HG03439 (cell line): ENCODE results near the gene TSPOAP1.

ENCODE experiments used
- ATAC-seq: cut with Tn5 transposase; IDR thresholded peaks from one replicate; pipeline ENCODE4 v1.9.1; 2021; ENCODE audit warnings: mild to moderate bottlenecking, moderate library complexity; ENCODE audit not compliant: unreplicated experiment

TSPOAP1 gene

DNA sequence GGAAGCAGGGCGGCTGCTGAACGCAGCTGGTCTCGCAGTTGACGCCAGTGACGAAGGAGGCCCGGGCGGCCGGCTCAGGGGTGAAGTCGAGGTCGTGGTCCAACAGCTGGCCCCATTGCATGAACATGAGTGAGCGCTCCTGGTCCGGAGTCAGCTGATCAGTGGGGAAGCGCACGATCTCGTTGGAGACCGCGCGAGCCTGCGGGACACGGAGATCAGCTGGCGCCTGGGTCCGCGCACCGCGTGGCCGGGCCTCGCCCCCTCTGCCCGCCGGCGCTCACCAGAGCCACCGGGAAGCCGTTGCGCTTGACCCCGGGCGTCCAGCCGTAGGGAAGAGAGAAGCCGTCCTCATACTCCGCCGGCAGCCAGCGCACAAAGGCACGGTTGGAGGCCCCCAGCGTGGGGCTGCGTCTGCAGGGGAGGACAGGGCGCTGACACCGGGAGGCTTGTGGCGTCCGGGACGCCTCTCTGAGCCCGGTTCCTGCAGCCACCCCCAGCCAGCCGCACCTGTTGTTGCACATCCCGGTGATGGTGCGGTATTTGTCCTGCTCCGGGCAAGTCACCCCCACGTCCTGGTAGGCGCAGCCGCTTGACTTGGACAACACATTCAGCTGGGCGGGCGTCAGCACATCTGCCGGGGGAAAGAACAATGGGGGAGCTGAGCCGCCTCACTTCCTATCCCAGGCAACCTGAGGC lies 49.4 kb downstream of the TSPOAP1 start:
- ATAC-seq, result no peak

DNA sequence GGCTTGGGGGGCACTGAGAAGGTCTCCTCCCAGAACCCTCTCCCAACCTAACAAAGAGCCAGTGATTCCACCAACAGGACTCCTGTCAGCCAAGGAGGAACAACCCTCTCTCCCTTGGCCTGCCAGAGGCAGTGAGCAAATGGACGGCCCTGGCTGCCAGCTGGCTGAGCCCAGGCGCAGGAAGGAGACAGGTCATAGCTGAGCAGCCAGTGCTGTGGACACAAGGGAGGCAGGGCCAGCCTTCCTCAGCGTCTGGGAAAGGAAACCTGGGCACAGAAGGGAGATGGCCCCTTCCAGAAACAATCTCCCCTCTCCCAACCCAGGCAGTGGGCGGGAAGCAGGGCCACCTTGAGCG lies 50.0 kb downstream of the TSPOAP1 start:
- no peak for ATAC-seq

DNA sequence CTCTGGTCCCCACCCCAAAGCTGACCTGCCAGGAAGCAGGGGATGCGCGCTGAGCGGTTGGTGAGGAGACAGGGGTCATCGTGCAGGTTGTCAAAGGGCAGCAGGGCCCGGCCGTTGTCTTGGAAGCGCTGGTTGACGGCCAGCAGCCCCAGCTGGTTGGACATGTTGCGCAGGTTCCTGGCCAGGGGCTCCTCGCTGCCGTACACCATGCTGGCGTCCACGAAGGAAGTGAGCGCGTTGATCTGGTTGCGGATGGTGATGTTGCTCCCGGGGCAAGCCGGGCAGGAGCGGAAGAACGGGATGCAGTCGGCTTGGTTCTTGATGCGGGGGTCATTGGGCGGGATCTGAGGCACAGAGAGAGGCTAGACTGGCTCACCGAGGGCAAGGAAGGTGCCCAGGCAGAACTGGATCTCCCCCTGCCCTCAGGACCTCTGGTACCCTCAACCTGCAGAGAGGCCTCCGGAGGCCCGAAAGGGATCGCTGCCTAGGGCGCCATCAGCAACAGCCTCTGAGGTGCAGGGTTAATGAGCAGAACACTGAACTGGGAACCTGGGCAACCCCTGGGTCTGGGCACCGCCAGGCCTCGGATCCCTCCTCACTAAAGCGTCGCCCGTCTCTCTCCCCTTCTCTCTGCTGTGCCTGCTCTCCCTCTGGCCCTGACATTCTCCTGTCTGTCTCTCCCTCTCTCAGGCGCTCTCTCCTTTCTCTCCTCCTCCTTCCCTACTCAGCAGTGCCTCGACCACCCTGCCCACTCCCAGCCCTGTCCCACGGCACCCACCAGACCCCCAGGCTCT lies 50.6 kb downstream of the TSPOAP1 start:
- no peak for ATAC-seq

DNA sequence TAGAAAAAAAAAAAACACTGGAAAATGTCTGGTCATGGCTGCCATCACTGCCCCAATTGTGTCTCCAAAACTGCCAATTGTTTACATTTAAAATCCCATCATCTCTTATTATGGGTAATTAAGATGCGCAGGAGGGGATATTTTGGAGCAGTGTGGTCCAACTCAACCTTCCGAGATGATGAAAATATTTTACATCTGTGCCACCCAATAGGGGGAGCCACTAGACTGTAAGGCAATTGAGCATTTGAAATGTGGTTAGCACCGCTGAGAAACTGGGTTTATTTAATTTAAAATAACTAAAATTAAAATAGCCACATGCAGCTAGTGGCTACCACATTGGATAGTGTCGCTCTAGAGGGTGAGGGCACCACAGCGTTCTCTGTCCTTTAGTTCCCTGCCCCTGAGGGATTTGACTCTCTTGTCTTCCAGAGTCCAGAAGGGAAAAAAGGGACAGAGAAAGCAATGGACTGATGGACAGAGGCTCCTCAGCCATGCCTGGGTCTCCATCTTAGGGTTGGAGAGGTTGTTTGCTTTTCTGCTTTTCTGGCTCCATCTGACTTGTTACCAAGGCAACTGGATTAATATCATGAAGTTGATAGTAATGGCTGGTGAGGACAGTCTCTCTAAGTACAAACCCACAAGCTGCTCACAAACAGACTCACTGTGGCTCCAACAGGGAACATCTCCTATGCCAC lies 51.3 kb downstream of the TSPOAP1 start:
- no peak for ATAC-seq

DNA sequence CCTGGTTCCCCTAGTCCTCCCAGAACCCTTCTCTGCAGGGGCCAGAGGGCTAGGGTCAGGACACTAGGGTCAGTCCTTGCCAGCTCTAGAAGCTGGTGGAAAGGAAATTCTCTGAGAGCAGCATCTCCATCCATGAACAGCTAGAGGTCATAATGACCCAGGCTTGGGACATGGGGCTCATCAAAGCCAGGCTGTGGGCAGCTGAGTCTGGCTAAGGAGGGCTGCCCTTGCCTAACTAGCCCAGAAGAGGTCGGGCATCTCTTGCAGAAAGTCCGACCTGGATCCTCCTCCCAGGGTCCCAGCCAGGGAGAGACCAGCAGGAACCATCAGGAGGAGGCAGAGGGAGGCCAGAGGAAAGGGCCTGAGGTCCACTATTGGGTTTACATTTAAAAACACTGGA lies 52.2 kb downstream of the TSPOAP1 start:
- no peak for ATAC-seq

DNA sequence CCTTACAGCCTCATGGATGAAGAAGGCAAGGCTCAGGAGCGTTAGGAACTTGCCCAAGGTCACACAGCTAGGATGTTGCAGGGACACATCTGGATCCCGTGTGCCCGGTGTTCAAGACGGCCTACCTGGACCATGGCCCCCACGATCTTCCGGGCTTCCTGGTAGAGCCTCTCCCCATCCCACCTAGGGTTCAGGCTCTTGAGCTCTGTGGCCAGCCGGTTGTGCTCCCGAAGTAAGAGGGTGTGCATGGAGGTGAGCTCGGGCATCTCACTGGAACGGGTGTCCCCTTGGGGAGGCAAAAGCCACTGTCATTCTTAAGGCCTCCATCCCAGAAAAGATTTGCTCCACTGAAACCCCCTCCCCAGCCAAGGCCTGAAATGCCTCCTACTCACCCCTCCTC lies 53.2 kb downstream of the TSPOAP1 start:
- ATAC-seq, result no peak

DNA sequence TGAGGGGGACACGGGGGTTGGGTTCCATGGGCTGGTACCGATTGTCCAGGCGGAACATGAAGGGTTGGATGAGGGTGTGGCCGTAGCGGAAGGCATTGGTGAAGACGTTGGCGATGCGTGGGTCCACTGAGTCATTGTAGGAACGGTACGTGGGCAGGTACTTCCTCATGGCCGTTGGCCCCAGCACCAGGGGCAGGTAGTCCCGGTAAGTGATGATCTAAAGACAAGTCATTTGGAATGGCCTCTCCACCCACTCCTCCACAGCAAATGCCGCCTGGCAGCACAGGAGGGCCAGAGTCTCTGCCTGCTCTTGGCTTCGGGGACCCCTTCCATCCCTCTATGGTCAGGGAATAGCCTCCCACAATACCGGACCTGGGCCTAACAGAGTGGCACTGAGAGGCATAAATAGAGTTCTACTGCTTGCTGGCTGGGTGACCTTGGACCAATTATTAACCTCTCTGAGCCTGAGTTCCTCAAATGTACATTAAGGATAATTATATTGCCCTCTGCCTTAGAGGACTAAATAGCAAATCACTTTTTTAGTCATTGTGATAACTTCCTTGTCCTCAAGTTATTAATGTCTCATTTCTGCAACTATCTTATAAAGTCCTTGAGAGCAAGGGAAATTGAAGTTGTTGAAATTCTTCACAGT lies 55.0 kb downstream of the TSPOAP1 start:
- ATAC-seq, result no peak

DNA sequence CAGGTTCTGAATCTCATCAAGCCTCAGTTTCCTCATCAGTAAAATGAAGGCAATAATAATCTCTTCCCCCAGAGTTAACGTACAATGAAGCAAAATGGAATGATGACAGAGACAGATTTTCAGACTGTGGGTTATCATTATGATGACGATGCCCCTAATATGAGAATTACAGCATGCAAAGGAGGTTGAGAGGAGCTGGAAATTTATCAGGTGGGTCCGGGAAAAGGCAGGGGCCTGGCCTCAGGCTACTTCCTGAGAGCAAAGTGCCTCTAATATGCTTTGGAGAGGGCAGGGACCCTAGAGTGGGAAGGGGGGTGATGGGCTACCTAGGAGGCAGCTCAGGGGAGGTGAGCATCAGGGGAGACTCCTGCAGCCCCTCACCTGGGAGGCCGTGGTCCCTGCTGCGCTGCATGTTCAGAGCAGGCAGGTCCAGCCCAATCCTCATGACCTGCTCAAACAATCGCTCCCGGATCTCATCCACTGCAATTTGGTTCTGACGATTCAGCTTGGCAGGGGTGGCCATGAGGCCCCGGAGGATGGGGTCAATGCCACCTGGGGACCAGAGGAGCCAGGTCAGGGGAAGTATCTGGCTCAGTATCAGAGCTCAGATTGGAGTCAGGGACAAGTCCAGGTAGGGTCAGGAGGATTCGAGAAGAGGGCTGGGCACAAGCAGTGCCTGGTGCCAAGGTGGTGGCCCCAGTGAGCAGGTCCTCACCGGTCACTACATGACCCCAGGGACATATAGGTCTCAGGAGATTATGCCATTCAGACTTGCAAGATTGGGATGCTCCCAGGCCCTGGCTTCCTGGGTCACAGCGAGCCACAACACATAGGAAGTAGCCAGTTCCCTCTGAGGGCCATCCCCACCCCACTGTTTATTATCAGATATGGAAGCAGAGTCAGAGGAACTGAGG lies 56.0 kb downstream of the TSPOAP1 start:
- ATAC-seq, result no peak

DNA sequence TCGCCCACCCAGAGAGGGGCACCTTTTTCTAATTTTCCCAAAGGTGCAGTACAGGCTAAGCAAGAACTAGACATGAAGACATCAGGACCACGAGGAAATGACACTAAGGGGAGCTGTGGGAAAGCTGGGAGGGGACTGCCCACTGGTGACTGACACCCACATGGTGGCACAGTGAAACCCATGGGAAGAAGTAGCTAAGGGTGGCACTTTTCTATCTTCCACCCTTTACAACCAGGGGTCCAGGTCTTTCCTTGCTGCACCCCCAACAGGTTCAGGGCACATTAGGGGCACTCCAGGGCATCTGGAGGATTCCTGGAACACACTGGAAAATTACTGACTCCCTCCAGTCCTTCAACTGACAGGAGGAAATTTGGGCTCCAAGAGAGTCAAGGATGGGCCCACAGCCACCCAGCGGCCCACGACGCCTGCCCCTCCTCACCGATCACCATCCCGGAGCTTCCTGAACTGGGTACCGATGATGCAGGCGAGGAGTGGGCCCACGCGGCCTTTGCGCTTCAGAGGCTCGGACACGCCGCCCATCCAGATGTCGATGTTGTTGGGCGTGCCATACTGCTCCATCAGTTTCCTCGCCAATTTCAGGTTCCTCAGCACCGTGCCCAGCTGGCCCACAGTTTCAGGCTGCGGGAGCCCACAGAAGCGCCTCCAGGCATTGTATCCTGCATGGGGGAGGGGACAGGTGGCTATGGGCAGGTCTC lies 57.2 kb downstream of the TSPOAP1 start:
- no peak for ATAC-seq

DNA sequence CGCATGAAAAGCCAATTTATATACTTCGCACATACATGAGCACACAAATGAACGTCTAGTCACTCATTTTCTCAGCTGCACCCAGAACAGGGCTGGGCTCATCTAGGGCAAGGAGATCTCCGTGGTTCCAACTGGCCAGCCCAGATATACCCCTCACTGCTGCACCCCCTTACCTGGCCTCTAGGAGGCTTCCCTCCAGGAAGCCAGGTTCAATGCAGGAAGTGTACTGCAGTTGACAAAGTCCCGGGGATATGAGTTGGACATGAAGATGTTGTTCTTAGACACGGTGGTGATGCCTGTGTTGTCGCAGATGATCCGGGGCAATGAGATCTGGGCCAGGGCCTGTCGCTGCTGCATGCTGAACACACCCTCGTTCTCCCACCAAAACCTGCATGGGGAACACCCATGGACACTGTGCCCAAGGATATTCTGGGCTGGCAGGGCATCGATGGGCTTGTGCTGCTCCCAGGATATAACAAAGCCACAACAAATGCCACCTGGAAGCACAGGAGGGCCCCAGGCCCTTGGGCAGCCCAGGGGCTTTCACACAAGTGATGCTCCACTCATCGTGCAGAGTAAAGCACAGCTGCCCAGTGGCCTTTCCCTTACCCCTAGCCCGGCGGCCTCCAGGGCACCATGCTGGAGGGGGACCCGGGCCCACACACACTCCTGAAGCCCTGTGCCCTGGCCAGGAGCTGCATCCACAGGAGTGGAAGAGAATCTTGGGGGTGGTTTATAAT lies 57.9 kb downstream of the TSPOAP1 start:
- ATAC-seq, result no peak

DNA sequence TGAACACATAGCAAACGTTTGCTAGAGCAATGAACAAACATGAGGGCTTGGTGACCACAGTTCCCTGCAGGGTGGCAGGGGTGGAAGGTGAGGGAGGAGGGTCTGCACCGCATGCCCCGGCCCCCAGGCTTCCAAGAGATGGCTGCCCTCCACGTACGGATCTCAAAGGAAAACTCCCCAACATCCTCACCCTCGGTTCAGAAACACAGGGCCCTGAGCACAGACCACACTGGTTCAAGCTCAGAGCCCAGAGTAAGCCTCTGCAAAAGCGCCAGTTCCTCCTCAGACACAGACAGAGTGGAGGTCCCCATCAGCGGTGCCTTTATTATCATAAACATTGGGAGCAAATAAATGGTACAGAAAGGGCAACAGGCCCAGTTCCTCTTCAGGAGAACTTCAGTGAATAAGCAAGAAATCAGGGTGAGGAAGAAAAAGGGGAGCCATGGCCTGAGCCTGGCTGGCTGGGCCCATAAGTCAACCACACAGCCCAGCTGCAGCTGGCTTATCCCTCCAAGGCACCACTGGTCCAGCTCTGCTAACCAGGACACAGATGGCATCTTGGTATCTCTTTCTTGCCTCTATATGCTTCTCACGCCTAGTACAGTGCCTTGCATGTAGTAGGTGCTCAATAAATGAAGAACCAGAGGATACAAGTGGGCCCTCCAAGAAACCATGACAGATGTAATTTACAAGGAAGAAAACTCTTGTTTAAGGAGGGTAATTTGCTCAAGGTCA lies 58.9 kb downstream of the TSPOAP1 start:
- ATAC-seq, result no peak

DNA sequence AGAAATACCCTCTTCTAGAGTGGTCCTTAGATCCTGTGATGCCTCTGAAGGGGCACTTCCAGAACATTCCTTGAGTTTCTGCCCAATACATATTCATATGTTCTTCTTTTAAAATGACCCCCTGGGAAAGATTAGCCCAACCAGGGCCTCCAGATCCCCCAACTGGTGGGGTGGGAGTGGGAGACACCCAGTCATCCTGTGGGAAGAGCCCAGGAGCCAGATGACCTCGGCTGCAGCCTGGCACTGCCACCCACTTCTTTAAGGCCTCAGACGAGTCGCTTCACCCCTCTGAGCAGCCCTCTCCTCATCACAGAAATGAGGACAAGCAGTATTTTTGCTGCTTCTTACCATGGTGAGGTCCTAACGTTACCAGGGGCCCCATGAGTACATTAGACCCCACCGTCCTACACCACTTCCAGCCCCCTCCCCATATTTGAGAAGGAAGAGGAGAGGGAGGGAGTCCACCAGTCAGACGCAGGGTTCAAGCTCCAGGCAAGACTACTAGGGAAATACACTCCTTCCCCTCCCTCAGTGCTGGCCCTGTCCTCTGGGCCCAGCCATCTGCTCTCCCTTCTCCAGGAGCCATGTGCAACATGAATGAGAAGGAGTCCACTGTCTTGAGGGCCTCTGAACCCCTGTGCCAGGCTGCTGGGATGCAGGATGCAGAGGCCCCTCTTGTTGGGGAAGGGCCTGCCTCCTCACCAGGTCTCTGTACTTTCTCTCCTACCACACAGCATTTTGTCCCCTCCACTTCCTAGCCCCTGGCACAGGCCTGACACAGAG lies 59.6 kb downstream of the TSPOAP1 start:
- ATAC-seq, result no peak

DNA sequence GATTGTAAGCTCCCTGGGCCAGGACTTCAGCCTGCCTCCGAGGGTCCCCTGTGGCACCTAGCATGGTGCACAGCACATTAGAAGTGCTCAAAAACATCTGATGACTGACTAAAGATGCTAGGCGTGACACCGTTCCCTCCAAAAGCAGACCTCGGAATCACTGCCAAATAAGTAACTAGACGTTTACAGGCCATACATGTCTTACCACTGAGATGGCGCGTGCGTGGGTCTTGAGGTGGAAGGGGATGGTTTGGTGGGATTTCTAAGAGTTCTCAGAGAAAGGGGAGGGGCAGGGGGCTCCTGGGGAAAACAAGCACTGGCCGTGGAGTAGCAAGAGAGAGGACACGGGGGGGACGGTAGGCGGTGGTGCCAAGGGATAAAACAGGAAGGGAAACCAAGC lies 60.3 kb downstream of the TSPOAP1 start:
- ATAC-seq, result no peak

DNA sequence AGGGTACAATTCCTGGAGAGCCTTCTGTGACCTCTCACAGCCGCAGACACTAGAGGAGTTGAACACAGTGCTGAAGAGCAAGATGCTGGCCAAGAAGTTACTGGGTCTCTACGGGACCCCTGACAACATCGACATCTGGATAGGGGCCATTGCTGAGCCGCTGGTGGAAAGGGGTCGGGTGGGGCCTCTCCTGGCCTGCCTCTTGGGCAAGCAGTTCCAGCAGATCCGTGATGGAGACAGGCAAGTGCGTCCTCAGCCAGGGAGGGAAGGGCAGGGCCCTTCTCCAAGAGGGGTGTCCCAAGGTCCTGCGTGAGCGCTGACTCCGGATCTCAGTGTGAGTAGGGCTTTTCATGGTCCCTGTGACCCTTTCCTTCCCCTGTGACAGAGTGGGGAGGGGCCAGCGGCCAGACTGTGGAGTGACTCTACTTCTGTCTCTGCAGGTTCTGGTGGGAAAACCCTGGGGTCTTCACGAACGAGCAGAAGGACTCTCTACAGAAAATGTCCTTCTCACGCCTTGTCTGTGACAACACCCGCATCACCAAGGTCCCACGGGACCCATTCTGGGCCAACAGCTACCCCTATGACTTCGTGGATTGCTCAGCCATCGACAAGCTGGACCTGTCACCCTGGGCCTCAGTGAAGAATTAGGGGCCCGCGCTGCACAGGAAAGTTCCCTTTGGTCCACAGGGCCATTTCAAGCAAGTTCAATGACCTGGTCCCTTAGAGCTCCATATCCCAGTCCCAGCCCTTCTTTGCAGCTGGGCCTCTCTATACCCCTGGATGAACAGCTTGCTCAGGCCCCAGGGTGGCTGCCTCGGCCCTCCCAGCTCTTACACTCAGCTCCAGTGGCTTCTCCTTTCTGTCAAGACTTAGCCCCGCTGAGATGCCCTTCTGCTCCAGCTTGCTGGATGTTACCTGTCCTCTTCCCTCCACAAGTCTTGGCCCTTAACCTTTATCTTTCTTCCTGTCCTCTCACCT lies 61.0 kb downstream of the TSPOAP1 start:
- no peak for ATAC-seq

DNA sequence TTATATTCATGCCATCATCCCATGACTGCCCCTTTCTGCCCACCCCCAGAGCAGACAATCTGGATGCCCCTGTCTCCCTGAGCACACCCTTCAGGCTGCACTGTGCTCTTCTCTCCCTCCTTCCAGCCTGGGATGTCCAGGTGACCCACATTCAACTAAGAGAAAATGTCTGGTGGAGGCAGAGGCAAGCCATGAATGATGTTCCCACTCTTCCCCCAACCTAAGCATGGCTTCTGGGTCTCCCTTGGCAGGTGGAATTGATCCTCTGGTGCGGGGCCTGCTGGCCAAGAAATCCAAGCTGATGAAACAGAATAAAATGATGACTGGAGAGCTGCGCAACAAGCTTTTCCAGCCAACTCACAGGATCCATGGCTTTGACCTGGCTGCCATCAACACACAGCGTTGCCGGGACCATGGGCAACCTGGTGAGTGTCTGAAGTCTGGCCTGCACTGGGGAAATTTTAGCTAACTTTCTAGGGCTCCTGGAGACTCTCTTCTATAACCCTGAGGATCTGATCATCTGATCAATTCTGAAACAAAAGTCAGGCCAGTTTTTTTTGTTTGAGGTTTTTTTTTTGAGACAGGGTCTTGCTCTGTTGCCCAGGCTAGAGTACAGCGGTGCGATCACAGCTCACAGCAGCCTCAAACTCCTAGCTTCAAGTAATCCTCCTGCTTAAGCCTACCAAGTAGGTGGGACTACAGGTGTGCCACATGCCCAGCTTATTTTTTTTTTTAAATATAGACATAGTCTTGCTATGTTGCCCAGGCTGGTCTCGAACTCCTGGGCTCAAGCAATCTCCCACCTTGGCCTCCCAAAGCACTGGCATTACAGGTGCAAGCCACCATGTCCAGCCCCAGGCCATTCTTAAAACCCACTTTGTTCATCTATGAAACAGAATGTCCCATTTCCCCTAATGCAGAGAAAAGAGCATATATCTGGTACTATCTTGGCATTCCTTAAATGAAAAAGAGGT lies 62.4 kb downstream of the TSPOAP1 start:
- no peak for ATAC-seq
